Stromal cell of bone marrow (primary cell): Measurements from ENCODE around the gene SLIT1.

Experiments
- DNase-seq: peaks from one replicate; pipeline ENCODE4 v3.0.0-alpha.2; 2012; ENCODE audit warnings: low read depth

SLIT1 gene

DNA sequence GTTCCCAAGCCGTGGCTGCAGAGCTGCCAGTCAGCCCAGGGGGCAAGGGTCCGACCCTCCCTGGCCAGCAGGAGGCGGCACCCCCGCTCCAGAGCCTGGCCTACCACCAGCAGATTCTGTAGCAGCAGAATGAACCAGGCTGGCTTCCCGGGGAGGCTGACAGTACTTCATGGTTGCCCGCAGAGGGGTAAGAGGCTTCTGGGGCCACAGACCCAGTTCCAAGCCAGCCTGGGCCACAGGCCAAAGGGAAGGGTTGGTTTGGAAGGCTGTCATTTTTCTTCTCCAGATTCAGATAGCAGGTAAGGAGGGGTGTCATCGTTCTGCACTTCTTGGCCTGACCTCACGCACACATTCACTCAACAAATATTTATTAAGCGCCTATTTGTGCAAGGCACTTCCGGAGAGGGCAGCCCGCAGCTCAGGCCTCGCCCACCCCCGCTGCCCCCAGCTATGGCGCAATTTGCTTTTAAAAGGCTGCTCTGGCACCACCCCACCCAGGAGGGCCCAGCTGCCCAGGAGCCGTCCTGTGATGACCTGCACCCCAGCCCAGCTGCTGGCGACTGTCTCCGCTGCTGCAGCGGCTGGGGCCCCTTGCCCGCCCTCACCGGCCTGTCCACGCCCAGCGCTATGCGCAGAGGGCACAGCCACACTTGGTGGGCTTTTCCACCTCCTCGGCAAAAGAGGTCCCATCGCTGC is 185.1 kb downstream of the SLIT1 start:
- no peak for DNase-seq

DNA sequence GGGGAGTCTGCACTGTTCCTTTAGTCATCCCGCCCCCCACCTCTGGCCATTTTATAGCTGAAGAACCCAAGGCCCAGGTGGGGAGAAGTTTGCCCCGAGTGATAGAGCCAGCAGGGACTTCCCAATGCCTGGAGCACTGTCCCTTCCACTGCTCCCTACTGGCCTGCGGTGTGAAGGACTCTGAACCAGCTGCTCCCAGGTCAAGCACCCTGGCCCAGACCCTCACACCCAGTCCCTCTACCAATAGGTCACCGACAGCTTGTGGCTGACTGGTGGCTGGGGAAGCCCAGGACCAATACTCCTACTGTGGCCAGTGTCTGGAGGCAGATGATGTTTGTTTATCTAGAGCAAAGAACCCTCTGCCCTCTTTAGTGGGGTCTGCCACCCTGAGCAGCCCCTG is 185.8 kb downstream of the SLIT1 start:
- DNase-seq, result no peak

DNA sequence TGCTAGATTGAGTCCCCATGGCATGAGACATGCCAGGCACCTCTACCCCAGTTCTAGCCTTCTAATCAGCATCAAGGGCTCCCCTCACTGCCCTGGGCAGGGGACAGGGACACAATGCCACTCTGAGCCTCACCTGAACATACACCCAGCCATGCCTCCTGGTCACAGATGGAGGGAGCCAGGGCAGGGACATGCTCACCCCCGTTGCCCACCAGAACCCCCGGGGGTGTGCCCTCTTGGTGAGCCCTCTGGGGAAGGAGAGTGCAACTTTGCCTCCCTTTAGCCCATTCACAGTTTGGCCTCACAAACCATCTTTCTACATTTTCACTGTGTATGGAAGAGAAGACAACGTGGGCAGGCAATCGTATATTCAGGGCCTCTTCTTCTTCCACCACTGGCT is 186.4 kb downstream of the SLIT1 start:
- no peak for DNase-seq

DNA sequence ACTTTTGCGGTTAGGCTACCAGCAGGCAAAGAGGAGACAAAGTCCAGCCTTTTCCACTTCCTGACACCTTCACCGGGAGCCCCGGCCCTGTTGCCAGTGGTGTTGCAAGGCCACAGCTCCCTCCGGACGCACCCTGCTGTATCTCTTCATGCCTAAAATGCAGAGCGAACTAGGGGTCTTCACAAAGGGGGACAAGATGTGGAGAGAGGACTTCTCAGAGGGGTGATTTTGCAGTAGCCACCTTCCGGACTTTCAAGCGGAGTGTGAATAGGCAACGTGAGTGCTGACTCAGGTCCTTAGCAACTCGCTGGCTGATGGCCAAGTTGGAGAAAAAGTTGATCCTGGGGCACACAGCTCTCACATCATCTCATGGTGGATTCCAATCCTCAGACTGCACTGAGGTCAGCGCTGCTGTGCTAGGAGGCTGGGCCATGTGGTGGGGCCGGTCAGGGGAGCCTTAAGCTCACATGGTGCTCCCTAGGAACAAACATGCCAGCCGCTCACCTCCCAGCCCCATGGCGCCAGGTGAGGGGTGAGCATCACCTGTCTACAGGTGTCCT is 187.3 kb downstream of the SLIT1 start:
- no peak for DNase-seq

DNA sequence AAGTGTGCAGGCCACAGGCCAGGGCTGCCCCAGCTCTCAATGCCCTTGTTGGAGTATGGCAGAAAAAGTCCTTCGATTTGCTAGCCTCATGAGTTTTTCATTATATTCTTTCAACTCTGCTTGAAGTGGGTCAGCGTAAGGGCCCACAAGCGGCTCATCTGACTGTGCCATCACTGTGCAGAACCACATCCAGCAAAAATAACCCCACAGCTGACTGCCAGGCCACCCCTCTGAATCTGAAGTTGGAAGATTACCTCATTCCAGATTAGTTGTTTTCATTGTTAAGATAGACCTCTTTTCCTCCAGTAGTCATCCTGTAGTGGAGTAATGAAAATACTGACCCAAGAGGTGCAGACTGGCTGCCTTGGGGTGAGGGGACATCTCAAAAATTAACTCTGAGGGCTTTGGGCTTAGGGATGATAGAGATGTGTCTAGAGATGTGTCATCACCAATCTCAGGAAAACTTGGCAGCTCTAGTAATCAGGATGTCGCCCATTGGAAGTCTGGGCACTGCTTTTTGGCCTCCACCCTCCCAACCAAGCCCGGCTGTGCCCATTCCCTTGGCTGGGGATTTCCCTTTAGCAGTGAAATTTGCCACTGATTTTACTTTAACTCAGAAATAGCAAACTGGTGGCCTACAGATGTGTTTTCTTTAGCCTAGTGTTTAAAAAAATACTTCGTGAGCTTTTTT is 189.3 kb downstream of the SLIT1 start:
- DNase-seq, result no peak

DNA sequence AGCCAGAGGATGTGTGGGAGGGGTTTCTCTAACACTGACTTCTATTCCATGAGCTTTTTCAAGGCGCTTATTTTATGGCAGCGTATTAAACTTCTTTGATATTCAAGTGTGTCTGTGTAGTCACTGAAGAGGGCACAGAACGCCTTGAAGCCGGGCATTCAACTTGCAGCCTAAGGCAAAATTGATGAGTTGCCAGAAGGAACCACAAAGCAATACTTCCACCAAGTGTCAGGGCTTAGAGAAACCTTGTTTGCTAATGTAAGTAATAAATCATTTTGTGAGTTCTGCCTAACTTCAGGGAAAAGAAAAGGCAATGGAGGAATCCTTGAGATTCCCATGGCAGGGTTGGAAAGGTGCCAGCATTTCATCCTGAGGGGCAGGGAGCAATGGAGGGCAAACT is 189.9 kb downstream of the SLIT1 start:
- peak; percentile 22 for DNase-seq

DNA sequence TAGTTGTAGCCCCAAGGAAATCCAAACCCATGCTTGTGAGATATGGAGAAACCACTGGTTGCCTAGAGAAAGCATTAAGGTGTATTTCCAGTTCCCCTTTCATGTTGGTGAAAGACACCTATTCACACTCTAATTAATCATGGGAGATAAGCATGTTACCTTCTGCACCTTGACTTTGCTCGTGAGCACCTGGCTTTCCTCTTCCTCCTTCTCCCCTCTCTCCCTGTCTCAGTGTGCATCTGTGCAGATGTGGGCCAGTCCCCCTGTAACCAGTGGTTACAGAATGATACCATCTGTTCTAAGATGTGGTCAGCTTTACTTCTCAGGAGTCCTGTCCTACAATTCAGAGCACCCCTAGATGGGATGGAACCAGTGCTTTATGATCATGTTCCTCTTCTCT is 193.0 kb downstream of the SLIT1 start:
- DNase-seq, result no peak

DNA sequence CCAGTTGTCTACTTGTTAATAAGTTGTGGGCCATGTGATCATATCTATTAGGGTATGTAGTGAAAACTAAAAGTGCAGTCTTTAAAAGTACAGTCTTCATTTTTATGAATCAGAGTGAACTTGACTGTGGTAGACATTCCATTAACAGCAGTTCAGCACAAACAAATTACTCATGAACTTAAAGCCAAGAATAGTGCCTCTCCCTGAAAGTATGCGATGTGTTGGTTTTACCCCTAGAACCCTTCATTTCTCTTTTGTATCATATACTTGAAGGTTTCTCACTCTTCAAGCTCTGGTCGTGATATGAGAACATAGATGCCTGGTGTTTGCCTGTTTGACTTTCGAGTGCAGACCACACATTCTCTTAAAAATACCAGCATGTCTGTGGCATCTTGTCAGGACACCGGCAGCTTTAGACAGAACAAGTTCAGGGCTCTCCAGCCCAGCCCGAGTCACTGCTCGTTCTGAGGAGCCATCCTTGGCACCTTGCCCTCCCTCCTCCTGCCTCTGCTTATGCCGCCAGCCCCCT is 194.4 kb downstream of the SLIT1 start:
- DNase-seq, result no peak

DNA sequence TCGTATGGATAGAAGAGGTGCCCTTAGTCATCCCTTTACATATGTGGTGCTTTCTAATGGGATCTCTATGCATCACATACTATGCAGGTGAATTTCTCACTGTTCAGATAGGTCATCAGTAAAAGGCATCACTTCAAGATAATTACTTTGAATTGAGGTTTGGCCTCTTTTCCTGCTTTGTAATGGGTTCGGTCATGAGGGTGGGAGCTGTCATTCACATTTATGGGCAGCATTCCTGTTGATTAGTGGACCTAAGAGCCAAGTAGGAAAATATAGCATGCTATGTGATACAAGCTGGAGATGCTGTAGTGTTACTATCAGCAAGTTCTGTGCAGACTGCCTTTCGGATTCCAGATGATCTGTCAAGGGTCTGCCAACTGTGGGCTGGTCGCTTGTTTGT is 197.3 kb downstream of the SLIT1 start:
- no peak for DNase-seq

DNA sequence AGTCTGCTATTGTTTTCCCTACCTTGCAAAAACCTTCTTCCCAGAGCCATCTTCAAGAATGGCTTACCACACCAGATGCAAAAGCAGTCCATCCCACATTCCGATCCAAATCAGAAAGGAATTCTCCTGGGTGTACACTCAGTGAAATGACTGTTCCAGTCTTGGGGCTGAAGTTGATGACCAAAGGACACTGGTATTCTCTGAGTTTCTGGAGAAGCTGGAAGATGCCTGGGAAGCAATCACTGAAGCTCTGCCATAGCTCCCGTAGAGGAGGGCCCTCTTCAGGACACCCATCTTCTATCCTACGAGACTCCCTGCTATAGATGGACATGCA is 197.9 kb downstream of the SLIT1 start:
- DNase-seq, result no peak

DNA sequence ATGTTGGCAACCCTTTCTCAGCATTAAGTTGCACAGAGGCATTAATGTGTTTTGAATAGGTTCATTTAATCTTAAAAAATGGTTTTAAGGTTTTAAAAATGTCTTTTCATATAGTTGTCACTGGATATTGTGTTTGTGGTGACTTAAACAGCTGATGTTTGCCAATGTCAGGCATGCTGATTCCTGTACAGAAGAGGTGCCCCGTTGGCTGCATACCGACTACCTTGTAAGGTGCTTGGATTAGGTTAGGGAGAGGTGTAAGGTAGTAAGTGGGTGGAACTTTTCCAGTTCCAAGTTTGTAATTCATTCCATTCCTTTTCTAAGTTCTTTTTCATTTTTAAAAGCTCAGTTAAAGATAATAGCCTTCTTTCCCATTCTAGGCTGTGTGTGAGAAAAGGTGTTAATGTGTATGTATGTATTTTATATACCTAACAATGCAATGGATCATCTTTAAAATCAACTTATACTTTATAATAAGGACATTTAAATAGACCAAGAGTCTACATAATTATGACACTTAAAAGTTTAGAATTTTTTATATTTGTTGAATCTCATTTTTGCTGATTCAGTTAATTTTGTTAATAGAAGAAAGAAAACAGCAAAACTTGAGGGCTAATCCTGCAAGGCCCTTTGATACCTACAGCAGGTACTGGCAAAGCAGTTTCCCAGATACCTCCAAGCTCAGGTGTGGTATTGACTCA is 198.5 kb downstream of the SLIT1 start:
- no peak for DNase-seq

DNA sequence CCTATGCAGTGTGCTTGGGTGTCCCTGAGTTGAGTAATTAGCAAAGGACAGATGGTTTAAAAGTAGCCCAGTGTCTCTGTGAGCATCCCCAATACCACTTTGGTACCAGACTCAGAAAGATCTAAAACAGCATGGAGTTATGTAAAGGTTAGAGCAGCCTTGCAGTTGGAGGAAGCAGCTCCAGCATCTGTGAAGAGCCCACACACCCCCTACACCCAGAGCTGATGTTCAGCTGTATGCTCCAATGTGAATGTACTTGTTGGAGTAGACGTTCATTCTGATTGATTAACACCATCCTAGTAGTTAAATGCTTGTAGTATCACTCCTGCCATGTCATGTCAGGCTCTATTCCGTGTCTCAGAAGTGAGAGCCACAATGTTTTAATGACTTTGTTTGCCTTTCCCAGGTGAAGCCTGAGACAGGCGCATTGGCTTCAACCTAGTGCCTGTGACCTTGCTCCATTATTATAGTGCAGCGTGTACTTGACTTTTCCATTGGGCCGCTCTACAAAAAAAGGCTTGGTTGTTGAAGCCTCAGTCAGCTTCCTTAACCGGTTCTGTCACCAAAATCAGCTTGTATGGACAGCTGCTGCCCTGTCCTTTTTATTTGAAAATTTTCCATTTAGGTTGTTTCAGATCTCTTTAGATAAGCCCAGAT is 199.4 kb downstream of the SLIT1 start:
- no peak for DNase-seq

DNA sequence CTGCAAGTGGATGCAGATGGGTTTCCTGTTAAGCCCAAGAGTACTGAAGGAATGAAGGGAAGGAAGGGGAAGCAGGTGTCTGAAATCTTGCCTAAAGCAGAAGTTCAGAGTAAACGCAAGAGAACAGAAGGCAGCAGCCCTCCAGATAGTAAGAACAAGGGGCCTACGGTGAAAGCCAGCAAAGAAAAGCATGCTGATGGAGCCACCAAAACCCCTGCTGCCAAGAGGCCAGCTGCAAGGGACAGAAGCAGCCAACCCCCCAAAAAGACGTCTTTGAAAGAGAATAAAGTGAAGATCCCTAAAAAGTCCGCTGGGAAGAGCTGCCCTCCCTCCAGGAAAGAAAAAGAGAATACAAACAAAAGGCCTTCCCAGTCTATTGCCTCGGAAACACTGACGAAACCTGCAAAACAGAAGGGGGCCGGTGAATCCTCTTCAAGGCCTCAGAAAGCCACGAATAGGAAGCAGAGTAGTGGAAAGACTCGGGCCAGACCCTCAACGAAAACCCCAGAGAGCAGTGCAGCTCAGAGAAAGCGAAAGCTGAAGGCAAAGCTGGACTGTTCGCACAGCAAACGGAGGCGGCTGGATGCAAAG is 201.1 kb downstream of the SLIT1 start:
- no peak for DNase-seq

DNA sequence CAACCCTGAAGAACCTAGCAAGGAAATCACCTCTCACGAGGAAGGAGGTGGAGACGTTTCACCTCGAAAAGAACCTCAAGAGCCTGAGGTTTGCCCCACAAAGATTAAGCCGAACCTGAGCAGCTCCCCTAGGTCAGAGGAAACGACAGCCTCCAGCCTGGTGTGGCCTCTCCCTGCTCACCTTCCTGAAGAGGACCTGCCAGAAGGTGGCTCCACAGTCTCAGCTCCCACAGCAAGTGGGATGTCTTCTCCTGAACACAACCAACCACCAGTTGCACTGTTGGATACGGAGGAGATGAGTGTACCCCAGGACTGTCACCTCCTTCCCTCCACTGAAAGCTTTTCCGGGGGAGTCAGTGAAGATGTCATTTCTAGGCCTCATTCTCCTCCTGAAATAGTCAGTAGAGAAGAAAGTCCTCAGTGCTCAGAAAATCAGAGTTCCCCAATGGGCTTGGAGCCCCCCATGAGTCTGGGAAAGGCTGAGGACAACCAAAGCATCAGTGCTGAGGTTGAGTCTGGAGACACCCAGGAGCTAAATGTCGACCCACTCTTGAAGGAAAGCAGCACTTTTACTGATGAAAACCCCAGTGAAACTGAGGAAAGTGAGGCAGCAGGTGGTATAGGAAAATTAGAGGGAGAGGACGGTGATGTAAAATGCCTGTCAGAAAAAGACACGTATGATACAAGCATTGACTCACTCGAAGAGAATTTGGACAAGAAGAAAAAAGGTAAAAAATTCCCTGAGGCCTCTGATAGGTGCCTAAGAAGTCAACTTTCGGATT is 203.4 kb downstream of the SLIT1 start:
- DNase-seq, result no peak

DNA sequence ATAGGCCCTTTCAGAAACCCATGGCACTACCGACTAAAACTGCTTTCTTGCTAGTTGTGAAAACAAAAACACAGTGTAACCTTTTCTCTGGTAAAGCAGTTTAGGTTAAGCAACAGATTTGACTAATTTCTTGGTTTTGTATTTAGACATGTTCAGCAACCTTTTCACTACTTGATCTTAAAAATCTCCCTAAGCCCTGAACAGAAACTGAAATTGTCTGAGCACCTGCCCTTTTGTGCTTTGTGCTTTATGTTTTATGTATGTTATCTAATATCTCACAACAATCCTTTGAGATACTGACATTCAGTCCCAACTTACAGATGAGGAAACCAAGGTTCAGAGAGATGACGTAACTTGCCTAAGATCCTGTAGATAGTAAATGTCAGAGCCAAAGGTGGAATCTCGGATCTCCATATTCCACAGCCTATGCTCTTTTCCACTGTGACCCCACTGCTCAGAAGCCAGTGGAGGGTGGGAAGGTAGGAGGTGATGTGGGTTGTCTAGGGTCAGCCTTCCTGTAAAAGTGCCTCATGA is 207.1 kb downstream of the SLIT1 start:
- DNase-seq, result no peak

DNA sequence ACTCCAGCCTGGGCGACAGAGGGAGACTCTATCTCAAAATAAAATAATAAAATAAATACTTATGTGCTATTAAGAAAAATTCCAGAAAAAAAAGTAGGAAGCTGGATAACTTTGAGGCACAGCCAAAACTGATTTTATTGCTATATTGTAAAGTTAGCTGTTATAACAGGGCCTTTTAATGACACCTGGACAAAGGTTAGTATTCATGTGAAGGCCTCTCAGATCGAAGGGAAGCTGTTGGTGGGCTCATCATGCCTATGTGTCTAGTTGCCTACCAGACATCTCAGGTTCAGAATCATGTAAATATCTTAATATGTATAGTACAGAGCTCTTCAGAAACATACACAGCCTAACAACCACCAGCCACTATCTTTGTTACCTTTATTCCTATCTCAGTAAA is 210.6 kb downstream of the SLIT1 start:
- no peak for DNase-seq

DNA sequence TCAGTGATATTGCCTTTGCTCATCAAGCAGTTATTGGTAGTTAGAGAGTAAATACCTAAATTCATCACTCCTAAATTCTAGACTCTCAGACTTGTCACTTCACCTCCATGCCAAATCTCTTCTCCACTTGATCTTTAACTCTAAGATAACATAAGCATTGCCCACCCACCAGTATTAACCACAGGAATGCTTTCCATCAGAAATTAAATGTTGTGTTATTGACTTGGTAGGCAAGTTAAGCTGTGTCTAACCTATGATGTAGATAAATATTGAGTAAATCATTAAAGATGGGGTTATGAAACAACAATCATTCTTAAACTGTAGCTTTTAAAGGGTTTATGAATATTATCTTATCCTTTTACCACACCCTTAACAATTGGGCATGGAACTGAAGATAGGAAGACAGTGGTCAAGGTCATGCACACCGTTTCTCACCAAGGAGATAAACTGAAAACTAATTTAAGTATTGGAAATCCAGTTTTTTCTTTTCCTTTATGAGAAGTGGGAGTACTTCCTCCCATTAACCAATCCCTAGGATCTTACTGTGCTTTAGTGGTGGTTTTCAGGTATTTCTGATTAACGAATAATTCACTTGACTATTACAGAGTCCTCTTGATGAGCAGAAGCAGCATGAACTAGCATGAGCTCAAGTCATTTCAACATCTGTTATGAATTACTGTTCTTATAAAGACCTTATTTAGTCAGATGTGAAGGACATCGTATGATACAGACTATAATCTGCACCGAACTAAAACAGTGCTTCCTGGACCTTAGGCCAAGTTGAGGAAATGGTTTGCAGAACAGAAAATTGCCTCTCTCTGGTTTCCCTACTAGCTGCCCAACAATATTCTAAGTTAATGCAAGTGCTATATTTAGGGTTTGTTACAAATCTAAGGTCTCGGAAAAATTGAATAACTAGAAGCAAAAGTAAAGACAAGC is 211.7 kb downstream of the SLIT1 start:
- DNase-seq, result no peak

DNA sequence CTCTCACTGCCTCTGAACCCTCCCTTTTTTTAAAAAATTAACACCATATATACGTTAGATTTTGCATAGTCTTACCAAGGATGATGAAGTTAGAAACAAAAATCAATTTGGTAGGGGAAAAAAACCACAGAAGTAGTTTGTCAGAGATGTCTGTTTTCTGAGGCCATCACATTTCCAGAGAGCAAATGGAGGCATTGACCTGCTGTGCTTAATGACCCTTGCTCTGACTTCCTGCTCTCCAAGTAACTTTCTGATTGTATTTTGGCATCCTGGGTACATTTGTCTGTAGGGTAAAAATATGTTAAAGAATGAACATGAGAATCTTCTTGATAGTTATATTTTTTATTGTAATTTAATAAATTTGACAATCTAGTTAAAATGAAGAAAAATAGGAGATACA is 213.5 kb downstream of the SLIT1 start:
- DNase-seq, result no peak

DNA sequence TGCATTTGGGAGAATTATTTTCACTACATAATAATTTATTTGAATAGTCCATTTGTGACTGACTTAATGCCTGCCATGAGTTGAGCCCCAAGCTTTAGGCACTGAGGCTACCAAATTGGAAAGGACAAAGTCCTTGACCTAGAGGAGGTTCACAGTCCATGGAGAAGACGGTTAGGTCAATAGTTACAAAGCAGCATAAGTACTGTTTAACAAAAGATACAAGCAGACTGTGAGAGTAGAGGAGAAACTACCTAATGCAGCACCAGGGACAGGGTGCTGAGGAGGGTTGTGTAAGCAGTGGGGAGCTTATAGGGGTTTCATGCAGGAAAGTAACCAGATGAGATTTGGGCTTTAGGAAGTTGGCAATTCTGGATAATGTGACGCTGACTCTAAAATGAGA is 214.4 kb downstream of the SLIT1 start:
- DNase-seq, result no peak
